Measurements from ENCODE around the gene ZFAND2A. TPM values are rescaled to one million over a fixed set of nuclear protein-coding genes. Genes with fewer than 3 reads are reported as not detected.

Gene ZFAND2A
- total and polyA plus RNA-seq, 2 experiments from 2014 or later, result 32.2 to 52.4 TPM

- 65 to 70% methylated on average over 11 of the region's 11 CpGs for WGBS, 2 experiments (ENCODE audit: low coverage in 1 of 2, low lambda C conversion rate in 2 of 2, missing lambda C conversion rate in 2 of 2)
- no peak overlapping the region for H3K9ac ChIP-seq
- in situ Hi-C loops (cut with MboI), result no loop called here
Measured at GRCh38 chr7:1187127-1187526, 27.1 kb upstream of the ZFAND2A start.

GRCh38 chr7:1181640-1182039, 21.6 kb upstream of the ZFAND2A start:
- 53 to 64% methylated on average over 9 to 12 of the region's 12 CpGs for WGBS, 2 experiments (ENCODE audit: low coverage in 1 of 2, low lambda C conversion rate in 2 of 2, missing lambda C conversion rate in 2 of 2)
- Histone ChIP-seq H3K79me2 (ENCODE audit: insufficient read depth) (no peaks in the 10 kb centered on the region), H3K27ac (no peak overlapping the region), H3K27me3 (replicated peaks; ENCODE audit: insufficient read depth) (peaks cover 20% of the 10 kb centered on the region), H3K9me3 (ENCODE audit: low read depth) (no peaks in the 10 kb centered on the region), H3K4me3 (no peak overlapping the region), H3F3A (ENCODE audit: insufficient read depth) (no peaks in the 10 kb centered on the region), H3K4me1 (ENCODE audit: insufficient read depth) (no peaks in the 10 kb centered on the region), H3K9me2 (ENCODE audit: insufficient read depth) (no peaks in the 10 kb centered on the region), H3K36me3 (ENCODE audit: low read depth) (no peaks in the 10 kb centered on the region), H3K9ac (no peak overlapping the region), H2AFZ (no peak overlapping the region), H3K4me2 (ENCODE audit: unreplicated experiment) (no peak overlapping the region), H4K20me1 (ENCODE audit: insufficient read depth) (no peaks in the 10 kb centered on the region)
- in situ Hi-C loops (cut with MboI), result no loop called here
- TF ChIP-seq EZH2phosphoT487 (IDR thresholded peaks at IDR 0.05; ENCODE audit: insufficient read depth, low read depth) (no peak), EZH2 (IDR thresholded peaks at IDR 0.05; ENCODE audit: insufficient read depth, poor library complexity, severe bottlenecking) (no peak)
- DNase-seq, result no peak

More at GRCh38 chr7:1187127-1187526, 27.1 kb upstream of the ZFAND2A start:
- Histone ChIP-seq H3K4me1 (ENCODE audit: insufficient read depth) (peaks cover 3% of the 10 kb centered on the region; the same call in 1 of the 2 replicates), H3K36me3 (ENCODE audit: low read depth) (no peaks in the 10 kb centered on the region), H3K9me2 (ENCODE audit: insufficient read depth) (no peaks in the 10 kb centered on the region), H3K27me3 (replicated peaks; ENCODE audit: insufficient read depth) (peaks cover 40% of the 10 kb centered on the region), H3K9me3 (ENCODE audit: low read depth) (no peaks in the 10 kb centered on the region), H4K20me1 (ENCODE audit: insufficient read depth) (no peaks in the 10 kb centered on the region), H3F3A (ENCODE audit: insufficient read depth) (no peaks in the 10 kb centered on the region), H3K4me3 (no peak overlapping the region), H3K27ac (no peak overlapping the region), H3K4me2 (ENCODE audit: unreplicated experiment) (no peak overlapping the region), H3K79me2 (ENCODE audit: insufficient read depth) (no peaks in the 10 kb centered on the region), H2AFZ (no peak overlapping the region)
- DNase-seq, result no peak
- TF ChIP-seq EZH2phosphoT487 (IDR thresholded peaks at IDR 0.05; ENCODE audit: insufficient read depth, low read depth), result no peak
- TF ChIP-seq EZH2 (IDR thresholded peaks at IDR 0.05; ENCODE audit: insufficient read depth, poor library complexity, severe bottlenecking), result no peak

GRCh38 chr7:1181031-1181430, 21.0 kb upstream of the ZFAND2A start:
- Histone ChIP-seq H2AFZ (no peak overlapping the region), H3K9me3 (ENCODE audit: low read depth) (no peaks in the 10 kb centered on the region), H3K79me2 (ENCODE audit: insufficient read depth) (no peaks in the 10 kb centered on the region), H3K9me2 (ENCODE audit: insufficient read depth) (no peaks in the 10 kb centered on the region), H3K4me2 (ENCODE audit: unreplicated experiment) (no peak overlapping the region), H3K9ac (no peak overlapping the region), H3K27ac (no peak overlapping the region), H3K4me1 (ENCODE audit: insufficient read depth) (no peaks in the 10 kb centered on the region), H3F3A (ENCODE audit: insufficient read depth) (no peaks in the 10 kb centered on the region), H4K20me1 (ENCODE audit: insufficient read depth) (no peaks in the 10 kb centered on the region), H3K27me3 (replicated peaks; ENCODE audit: insufficient read depth) (peaks cover 14% of the 10 kb centered on the region), H3K36me3 (ENCODE audit: low read depth) (no peaks in the 10 kb centered on the region), H3K4me3 (no peak overlapping the region)
- WGBS, 2 experiments (ENCODE audit: low coverage in 1 of 2, low lambda C conversion rate in 2 of 2, missing lambda C conversion rate in 2 of 2), result 72 to 77% methylated on average over 19 of the region's 19 CpGs
- DNase-seq, result no peak
- in situ Hi-C loops (cut with MboI), result no loop called here
- TF ChIP-seq EZH2 (IDR thresholded peaks at IDR 0.05; ENCODE audit: insufficient read depth, poor library complexity, severe bottlenecking), result no peak
- TF ChIP-seq EZH2phosphoT487 (IDR thresholded peaks at IDR 0.05; ENCODE audit: insufficient read depth, low read depth), result no peak

- Histone ChIP-seq H3K9ac (no peak overlapping the region), H3K36me3 (ENCODE audit: low read depth) (no peaks in the 10 kb centered on the region), H3F3A (ENCODE audit: insufficient read depth) (no peaks in the 10 kb centered on the region), H3K27ac (no peak overlapping the region), H3K9me2 (ENCODE audit: insufficient read depth) (no peaks in the 10 kb centered on the region), H3K4me3 (no peak overlapping the region), H2AFZ (peak overlapping the region; percentile 89; the same call in 1 of the 2 replicates), H3K27me3 (replicated peaks; ENCODE audit: insufficient read depth) (no peaks in the 10 kb centered on the region), H3K4me2 (ENCODE audit: unreplicated experiment) (no peak overlapping the region), H4K20me1 (ENCODE audit: insufficient read depth) (no peaks in the 10 kb centered on the region), H3K9me3 (ENCODE audit: low read depth) (no peaks in the 10 kb centered on the region), H3K4me1 (ENCODE audit: insufficient read depth) (no peaks in the 10 kb centered on the region), H3K79me2 (ENCODE audit: insufficient read depth) (no peaks in the 10 kb centered on the region)
- 33 to 38% methylated on average over 22 of the region's 22 CpGs for WGBS, 2 experiments (ENCODE audit: low coverage in 1 of 2, low lambda C conversion rate in 2 of 2, missing lambda C conversion rate in 2 of 2)
- DNase-seq, result peak; percentile 71
- in situ Hi-C loops (cut with MboI), result no loop called here
- TF ChIP-seq EZH2phosphoT487 (IDR thresholded peaks at IDR 0.05; ENCODE audit: insufficient read depth, low read depth) (no peak), EZH2 (IDR thresholded peaks at IDR 0.05; ENCODE audit: insufficient read depth, poor library complexity, severe bottlenecking) (no peak)
Measured at GRCh38 chr7:1176891-1177373, 16.9 kb upstream of the ZFAND2A start.
